Lower leg skin (tissue), 4 donors: ENCODE results near the gene LSM3. TPM values are rescaled to one million over a fixed set of nuclear protein-coding genes. Genes with fewer than 3 reads are reported as not detected.

Source experiments
- DNase-seq, 2 donors: peaks; one replicate each; pipeline ENCODE4 v3.0.0-alpha.2; 2019; ENCODE audit warnings: low spot score in 2 of 2
- H3K4me3 ChIP-seq: fragments of 200-600 bp; sonication (generic); 2 replicates; pipeline ENCODE4 v1.5.1; 2017; ENCODE audit warnings: mild to moderate bottlenecking, low read depth; ENCODE audit not compliant: poor library complexity, severe bottlenecking
- CTCF ChIP-seq, 3 donors: fragments of 450-650 bp; IDR thresholded peaks; one replicate each; pipeline ENCODE4 v1.5.1; 2016; ENCODE audit warnings: antibody characterized with exemption in 3 of 3, mild to moderate bottlenecking in 3 of 3, moderate library complexity in 2 of 3
- POLR2A ChIP-seq, 2 donors: fragments of 450-650 bp; IDR thresholded peaks; one replicate each; pipeline ENCODE4 v1.6.1; 2016 to 2017; ENCODE audit warnings: antibody characterized with exemption in 2 of 2, mild to moderate bottlenecking in 1 of 2, moderate library complexity in 1 of 2
- WGBS, 2 donors: methylation state at CpG; one replicate each; pipeline ENCODE4 v1.1.5; 2018; 5-methylcytosine and 5-hydroxymethylcytosine counted together
- intact Hi-C: fragments of 100-400 bp; cut with DNase I; formaldehyde crosslinking; loops from one replicate; pipeline ENCODE4 v1.15.0; 2023; ENCODE audit warnings: low total_unique reads
- total RNA-seq, 4 donors: library from RNA; depleted of rRNA; stranded (reverse); fragments of >200 nt; gene quantifications; one replicate each; pipeline ENCODE4 v1.1.0, GENCODE V29; 2016

LSM3 gene
- total RNA-seq, 4 donors from 2014 or later: 7.6 to 11.4 (median 8.2) TPM

GRCh38 chr3:14214764-14215163, 36.1 kb downstream of the LSM3 start:
- no peak for TF ChIP-seq CTCF (IDR thresholded peaks at IDR 0.05)
- no peak for TF ChIP-seq POLR2A (IDR thresholded peaks at IDR 0.05)
- 96 to 97% methylated on average over 4 of the region's 4 CpGs for WGBS, 2 donors
- intact Hi-C loops: no loop called here
- no peak overlapping the region for H3K4me3 ChIP-seq
- no peak for DNase-seq

- intact Hi-C loops: no loop called here
- DNase-seq: no peak
- no peak overlapping the region for H3K4me3 ChIP-seq
- 43 to 81% methylated on average over 22 of the region's 22 CpGs for WGBS, 2 donors
- TF ChIP-seq POLR2A (IDR thresholded peaks at IDR 0.05): no peak
- no peak for TF ChIP-seq CTCF (IDR thresholded peaks at IDR 0.05)
Observed at GRCh38 chr3:14216257-14217048, 37.8 kb downstream of the LSM3 start.

DNA sequence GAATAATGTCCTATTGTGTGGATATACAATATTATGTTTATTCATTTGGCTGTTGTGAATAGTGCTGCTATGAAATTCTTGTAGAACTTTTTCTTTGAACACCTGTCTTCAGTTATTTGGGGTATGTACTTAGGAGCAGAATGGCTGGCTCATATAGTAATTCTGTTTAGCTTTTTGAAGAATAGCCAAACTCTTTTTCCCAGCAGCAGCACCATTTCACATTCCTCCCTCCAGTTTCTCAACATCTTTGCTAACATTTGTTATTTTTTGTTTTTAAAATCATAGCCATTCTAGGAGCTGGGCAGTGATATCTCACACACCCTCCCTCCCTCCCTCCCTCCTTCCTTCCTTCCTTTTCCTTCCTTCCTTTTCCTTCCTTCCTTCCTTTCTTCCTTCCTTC, 39.7 kb downstream of the LSM3 start:
- H3K4me3 ChIP-seq: no peak overlapping the region
- intact Hi-C loops: no loop called here
- DNase-seq: no peak
- no peak for TF ChIP-seq CTCF (IDR thresholded peaks at IDR 0.05)
- TF ChIP-seq POLR2A (IDR thresholded peaks at IDR 0.05): no peak

DNA sequence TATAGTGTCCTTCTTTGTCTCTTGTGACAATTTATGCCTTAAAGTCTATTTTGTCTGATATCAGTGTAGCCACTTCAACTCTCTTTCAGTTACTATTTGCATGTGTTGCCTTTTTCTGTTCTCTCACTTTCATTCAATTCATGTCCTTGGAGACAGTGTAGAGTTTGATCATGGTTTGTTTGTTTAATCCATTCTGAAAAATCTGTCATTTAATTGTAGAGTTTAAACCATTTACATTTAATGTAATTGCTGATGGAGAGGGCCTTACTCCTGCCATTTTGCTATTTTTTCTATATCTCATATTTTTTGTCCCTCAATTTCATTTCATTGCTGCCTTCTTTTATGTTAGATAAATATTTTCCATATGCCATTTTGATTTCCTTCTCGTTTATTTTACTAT, 42.3 kb downstream of the LSM3 start:
- intact Hi-C loops: no loop called here
- 82 to 92% methylated on average over 1 of the region's 1 CpG for WGBS, 2 donors
- TF ChIP-seq POLR2A (IDR thresholded peaks at IDR 0.05): no peak
- no peak for TF ChIP-seq CTCF (IDR thresholded peaks at IDR 0.05)
- no peak overlapping the region for H3K4me3 ChIP-seq
- no peak for DNase-seq

GRCh38 chr3:14221902-14222301, 43.3 kb downstream of the LSM3 start:
- no peak for TF ChIP-seq CTCF (IDR thresholded peaks at IDR 0.05)
- no peak for TF ChIP-seq POLR2A (IDR thresholded peaks at IDR 0.05)
- intact Hi-C loops: no loop called here
- no peak for DNase-seq
- WGBS, 2 donors: 85 to 90% methylated on average over 1 of the region's 1 CpG
- no peak overlapping the region for H3K4me3 ChIP-seq

- WGBS, 2 donors: 39 to 41% methylated on average over 1 of the region's 1 CpG
- no peak overlapping the region for H3K4me3 ChIP-seq
- TF ChIP-seq CTCF (IDR thresholded peaks at IDR 0.05) (no peak), POLR2A (IDR thresholded peaks at IDR 0.05) (no peak)
- intact Hi-C loops: no loop called here
- DNase-seq: no peak
Observed at GRCh38 chr3:14222457-14222856, 43.8 kb downstream of the LSM3 start.
